ENCODE results near the gene BANK1.

The BANK1 gene

DNA sequence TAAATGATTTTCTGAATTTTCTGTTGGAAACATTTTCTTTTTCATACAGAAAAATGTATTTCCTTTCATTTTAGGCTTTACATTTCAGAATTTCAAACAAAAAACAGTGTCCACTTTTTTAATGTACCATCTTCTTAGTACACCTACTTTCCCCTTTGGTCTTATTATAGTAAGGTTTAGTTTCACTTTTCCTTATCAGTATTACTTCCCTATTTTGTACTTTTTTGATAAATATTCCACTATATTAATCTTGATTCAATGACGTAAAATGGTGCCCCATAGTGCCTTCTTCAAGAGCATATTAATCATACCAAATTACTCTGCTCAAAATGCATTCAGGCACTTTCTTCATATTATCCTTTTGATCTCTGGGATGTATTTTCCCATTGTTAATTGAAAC, 52.5 kb downstream of the BANK1 start:
- H3K27ac ChIP-seq: no peak overlapping the region
- H3K79me2 ChIP-seq (ENCODE audit: insufficient read depth, low read depth): no peaks in the 10 kb centered on the region
- H3K27me3 ChIP-seq (ENCODE audit: insufficient read depth, low read depth): no peaks in the 10 kb centered on the region
- no peaks in the 10 kb centered on the region for H4K20me1 ChIP-seq (ENCODE audit: insufficient read depth)
- H3K4me1 ChIP-seq (ENCODE audit: low read depth, poor library complexity, severe bottlenecking): no peaks in the 10 kb centered on the region
- no peak overlapping the region for H3K9ac ChIP-seq
- no peak overlapping the region for H3K4me2 ChIP-seq
- TF ChIP-seq, protein P1, sequence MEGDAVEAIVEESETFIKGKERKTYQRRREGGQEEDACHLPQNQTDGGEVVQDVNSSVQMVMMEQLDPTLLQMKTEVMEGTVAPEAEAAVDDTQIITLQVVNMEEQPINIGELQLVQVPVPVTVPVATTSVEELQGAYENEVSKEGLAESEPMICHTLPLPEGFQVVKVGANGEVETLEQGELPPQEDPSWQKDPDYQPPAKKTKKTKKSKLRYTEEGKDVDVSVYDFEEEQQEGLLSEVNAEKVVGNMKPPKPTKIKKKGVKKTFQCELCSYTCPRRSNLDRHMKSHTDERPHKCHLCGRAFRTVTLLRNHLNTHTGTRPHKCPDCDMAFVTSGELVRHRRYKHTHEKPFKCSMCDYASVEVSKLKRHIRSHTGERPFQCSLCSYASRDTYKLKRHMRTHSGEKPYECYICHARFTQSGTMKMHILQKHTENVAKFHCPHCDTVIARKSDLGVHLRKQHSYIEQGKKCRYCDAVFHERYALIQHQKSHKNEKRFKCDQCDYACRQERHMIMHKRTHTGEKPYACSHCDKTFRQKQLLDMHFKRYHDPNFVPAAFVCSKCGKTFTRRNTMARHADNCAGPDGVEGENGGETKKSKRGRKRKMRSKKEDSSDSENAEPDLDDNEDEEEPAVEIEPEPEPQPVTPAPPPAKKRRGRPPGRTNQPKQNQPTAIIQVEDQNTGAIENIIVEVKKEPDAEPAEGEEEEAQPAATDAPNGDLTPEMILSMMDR (conservative IDR thresholded peaks at IDR 0.05; ENCODE audit: low read depth, low read length): no peak
- H2AFZ ChIP-seq (ENCODE audit: low read depth): no peak overlapping the region
- no peaks in the 10 kb centered on the region for H3K36me3 ChIP-seq (ENCODE audit: insufficient read depth)
- no peak overlapping the region for H3K4me3 ChIP-seq (IDR thresholded peaks at IDR 0.05; ENCODE audit: insufficient read depth, low read depth, low read length)

DNA sequence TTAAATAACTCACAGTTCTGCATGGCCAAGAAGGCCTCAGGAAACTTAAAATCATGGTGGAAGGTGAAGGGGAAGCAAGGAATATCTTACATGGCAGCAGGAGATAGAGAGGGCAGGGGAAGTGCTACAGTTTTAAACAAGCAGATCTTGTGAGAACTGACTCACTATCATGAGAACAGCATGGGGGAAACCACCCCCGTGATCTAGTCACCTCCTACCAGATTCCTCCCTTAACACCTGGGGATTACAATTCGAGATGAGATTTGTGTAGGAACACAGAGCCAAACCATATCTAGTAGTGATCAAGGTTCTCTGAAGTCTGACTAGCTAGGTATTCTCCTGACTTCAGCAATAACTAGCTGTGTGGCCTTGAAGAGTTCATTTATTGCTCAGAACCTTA, 56.0 kb downstream of the BANK1 start:
- no peaks in the 10 kb centered on the region for H3K4me1 ChIP-seq (ENCODE audit: low read depth, poor library complexity, severe bottlenecking)
- TF ChIP-seq, protein P1 (conservative IDR thresholded peaks at IDR 0.05; ENCODE audit: low read depth, low read length): no peak

DNA sequence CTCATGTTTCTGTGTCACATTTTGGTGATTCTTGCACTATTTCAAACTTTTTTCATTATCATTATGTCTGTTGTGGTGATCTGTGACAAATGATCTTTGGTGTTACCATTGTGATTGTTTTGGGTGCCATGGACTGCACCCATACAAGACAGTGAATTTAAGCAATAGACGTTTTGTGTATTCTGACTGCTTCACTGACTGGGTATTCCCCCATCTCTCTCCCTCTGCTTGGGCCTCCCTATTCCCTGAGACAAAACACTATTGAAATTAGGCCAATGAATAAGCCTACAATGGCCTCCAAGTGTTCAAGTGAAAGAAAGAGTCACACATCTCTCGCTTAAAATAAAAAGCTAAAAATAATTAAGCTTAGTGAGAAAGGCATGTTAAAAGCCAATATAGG, 60.2 kb downstream of the BANK1 start:
- H3K27ac ChIP-seq: no peak overlapping the region
- no peaks in the 10 kb centered on the region for H3K79me2 ChIP-seq (ENCODE audit: insufficient read depth, low read depth)
- H3K4me1 ChIP-seq (ENCODE audit: low read depth, poor library complexity, severe bottlenecking): no peaks in the 10 kb centered on the region
- H3K36me3 ChIP-seq (ENCODE audit: insufficient read depth): no peaks in the 10 kb centered on the region
- H3K4me2 ChIP-seq: no peak overlapping the region
- H3K9ac ChIP-seq: no peak overlapping the region
- no peak overlapping the region for H3K4me3 ChIP-seq (IDR thresholded peaks at IDR 0.05; ENCODE audit: insufficient read depth, low read depth, low read length)
- H2AFZ ChIP-seq (ENCODE audit: low read depth): no peak overlapping the region
- no peaks in the 10 kb centered on the region for H4K20me1 ChIP-seq (ENCODE audit: insufficient read depth)
- TF ChIP-seq, protein P1 (conservative IDR thresholded peaks at IDR 0.05; ENCODE audit: low read depth, low read length): no peak
- no peaks in the 10 kb centered on the region for H3K27me3 ChIP-seq (ENCODE audit: insufficient read depth, low read depth)

More for the DNA sequence above, 56.0 kb downstream of the BANK1 start:
- H3K27me3 ChIP-seq (ENCODE audit: insufficient read depth, low read depth): no peaks in the 10 kb centered on the region
- H3K79me2 ChIP-seq (ENCODE audit: insufficient read depth, low read depth): no peaks in the 10 kb centered on the region
- no peak overlapping the region for H3K9ac ChIP-seq
- no peak overlapping the region for H2AFZ ChIP-seq (ENCODE audit: low read depth)
- H4K20me1 ChIP-seq (ENCODE audit: insufficient read depth): no peaks in the 10 kb centered on the region
- no peak overlapping the region for H3K4me2 ChIP-seq
- H3K27ac ChIP-seq: no peak overlapping the region
- no peak overlapping the region for H3K4me3 ChIP-seq (IDR thresholded peaks at IDR 0.05; ENCODE audit: insufficient read depth, low read depth, low read length)
- no peaks in the 10 kb centered on the region for H3K36me3 ChIP-seq (ENCODE audit: insufficient read depth)

DNA sequence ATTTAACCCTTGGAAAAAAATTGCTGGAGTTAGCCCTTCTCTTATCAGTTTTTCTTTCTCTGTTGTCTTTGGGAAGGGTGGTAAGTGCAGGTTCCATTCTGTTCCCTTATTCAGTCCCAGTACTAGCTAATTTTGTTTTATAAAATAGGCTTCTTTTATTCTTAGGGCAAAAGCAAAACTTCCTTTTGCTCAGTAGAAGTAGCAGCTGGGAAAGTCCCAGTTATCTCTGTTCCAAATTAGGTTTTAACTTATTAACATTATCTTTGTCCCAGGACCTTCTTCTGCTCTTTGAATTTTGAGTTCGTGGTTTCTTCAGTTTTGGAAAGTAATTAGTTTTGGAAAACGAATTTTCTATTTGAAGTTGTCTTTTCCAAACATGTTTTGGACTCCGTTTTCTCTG, 61.1 kb downstream of the BANK1 start:
- Histone ChIP-seq H3K4me1 (ENCODE audit: low read depth, poor library complexity, severe bottlenecking) (no peaks in the 10 kb centered on the region), H3K79me2 (ENCODE audit: insufficient read depth, low read depth) (no peaks in the 10 kb centered on the region), H2AFZ (ENCODE audit: low read depth) (no peak overlapping the region), H3K4me2 (no peak overlapping the region), H3K36me3 (ENCODE audit: insufficient read depth) (no peaks in the 10 kb centered on the region), H3K27me3 (ENCODE audit: insufficient read depth, low read depth) (no peaks in the 10 kb centered on the region), H4K20me1 (ENCODE audit: insufficient read depth) (no peaks in the 10 kb centered on the region), H3K27ac (no peak overlapping the region), H3K9ac (no peak overlapping the region), H3K4me3 (IDR thresholded peaks at IDR 0.05; ENCODE audit: insufficient read depth, low read depth, low read length) (no peak overlapping the region)
- TF ChIP-seq, protein P1 (conservative IDR thresholded peaks at IDR 0.05; ENCODE audit: low read depth, low read length): no peak
